Measurements from ENCODE around the gene AMIGO3. TPM values are rescaled to one million over a fixed set of nuclear protein-coding genes. Genes with fewer than 3 reads are reported as not detected.
A peak's percentile ranks its signal among the peaks of the same experiment; 100 is the strongest.
"Not testable (repeated sequence)": the region's sequence is repeated elsewhere in the genome, so short reads cannot be mapped to it uniquely, and the experiment has no call there.

Gene AMIGO3
- total and polyA plus RNA-seq, 2 donors from 2014 or later: 0.73 TPM; not detected in 1

GRCh38 chr3:49685103-49685502 is 34.4 kb downstream of the AMIGO3 start:
- H3K27me3 ChIP-seq (ENCODE audit: control insufficient read depth, insufficient read depth, low read length); H3K9ac ChIP-seq (ENCODE audit: low read length in 3 of 3); intact Hi-C loops (cut with DNase I); DNase-seq; H3K27ac ChIP-seq (ENCODE audit: low read depth in 2 of 2, low read length in 2 of 2); FAIRE-seq; H3K4me3 ChIP-seq (ENCODE audit: low read length in 3 of 3); H3K9me3 ChIP-seq (ENCODE audit: control insufficient read depth in 2 of 3, insufficient read depth in 1 of 3, low read length in 3 of 3): not testable (repeated sequence)
- Histone ChIP-seq H3K4me1 (ENCODE audit: control insufficient read depth in 2 of 3, insufficient read depth in 2 of 3, low read depth in 1 of 3, low read length in 3 of 3) (peaks cover 0 to 38% (median 24%) of the 10 kb centered on the region in 3 donors), H3K36me3 (ENCODE audit: control insufficient read depth in 2 of 3, insufficient read depth in 3 of 3, low read length in 3 of 3) (peaks cover 0 to 34% (median 15%) of the 10 kb centered on the region in 3 donors)

- H3K9ac ChIP-seq (ENCODE audit: low read length in 3 of 3); H3K9me3 ChIP-seq (ENCODE audit: control insufficient read depth in 2 of 3, insufficient read depth in 1 of 3, low read length in 3 of 3); FAIRE-seq; H3K4me3 ChIP-seq (ENCODE audit: low read length in 3 of 3); H3K27me3 ChIP-seq (ENCODE audit: control insufficient read depth, insufficient read depth, low read length); DNase-seq; H3K27ac ChIP-seq (ENCODE audit: low read depth in 2 of 2, low read length in 2 of 2); intact Hi-C loops (cut with DNase I): not testable (repeated sequence)
- H3K4me1 ChIP-seq (ENCODE audit: control insufficient read depth in 2 of 3, insufficient read depth in 2 of 3, low read depth in 1 of 3, low read length in 3 of 3): peaks cover 0 to 34% (median 24%) of the 10 kb centered on the region in 3 donors
- peaks cover 0 to 41% (median 20%) of the 10 kb centered on the region in 3 donors for H3K36me3 ChIP-seq (ENCODE audit: control insufficient read depth in 2 of 3, insufficient read depth in 3 of 3, low read length in 3 of 3)
Observed at GRCh38 chr3:49684453-49684852, 35.0 kb downstream of the AMIGO3 start.

GRCh38 chr3:49683162-49683561 is 36.3 kb downstream of the AMIGO3 start:
- no peak for FAIRE-seq

GRCh38 chr3:49681543-49681942 is 37.9 kb downstream of the AMIGO3 start:
- H3K36me3 ChIP-seq (ENCODE audit: control insufficient read depth in 2 of 3, insufficient read depth in 3 of 3, low read length in 3 of 3): peaks cover 2 to 70% (median 29%) of the 10 kb centered on the region in 3 donors
- FAIRE-seq: no peak
- intact Hi-C loops (cut with DNase I): no loop called here
- no peak overlapping the region for H3K4me3 ChIP-seq (ENCODE audit: low read length in 3 of 3)
- no peak for DNase-seq
- no peak overlapping the region for H3K27ac ChIP-seq (ENCODE audit: low read depth in 2 of 2, low read length in 2 of 2)
- no peaks in the 10 kb centered on the region for H3K27me3 ChIP-seq (ENCODE audit: control insufficient read depth, insufficient read depth, low read length)
- no peaks in the 10 kb centered on the region for H3K9me3 ChIP-seq (ENCODE audit: control insufficient read depth in 2 of 3, insufficient read depth in 1 of 3, low read length in 3 of 3)
- H3K9ac ChIP-seq (ENCODE audit: low read length in 3 of 3): no peak overlapping the region
- TF ChIP-seq CTCF (IDR thresholded peaks at IDR 0.05; ENCODE audit: borderline replicate concordance, extremely low read depth, insufficient read depth): no peak
- H3K4me1 ChIP-seq (ENCODE audit: control insufficient read depth in 2 of 3, insufficient read depth in 2 of 3, low read depth in 1 of 3, low read length in 3 of 3): peaks cover 0 to 34% (median 32%) of the 10 kb centered on the region in 3 donors

More at GRCh38 chr3:49683162-49683561, 36.3 kb downstream of the AMIGO3 start:
- peaks cover 0 to 54% (median 24%) of the 10 kb centered on the region in 3 donors for H3K36me3 ChIP-seq (ENCODE audit: control insufficient read depth in 2 of 3, insufficient read depth in 3 of 3, low read length in 3 of 3)
- peak overlapping the region; percentile 27 to 36 for H3K27ac ChIP-seq (ENCODE audit: low read depth in 2 of 2, low read length in 2 of 2)
- no peaks in the 10 kb centered on the region for H3K27me3 ChIP-seq (ENCODE audit: control insufficient read depth, insufficient read depth, low read length)
- no peaks in the 10 kb centered on the region for H3K9me3 ChIP-seq (ENCODE audit: control insufficient read depth in 2 of 3, insufficient read depth in 1 of 3, low read length in 3 of 3)
- TF ChIP-seq CTCF (IDR thresholded peaks at IDR 0.05; ENCODE audit: borderline replicate concordance, extremely low read depth, insufficient read depth): no peak
- intact Hi-C loops (cut with DNase I): no loop called here
- peaks cover 0 to 30% (median 20%) of the 10 kb centered on the region in 3 donors for H3K4me1 ChIP-seq (ENCODE audit: control insufficient read depth in 2 of 3, insufficient read depth in 2 of 3, low read depth in 1 of 3, low read length in 3 of 3)
- peak in 3 of 5 donors; percentile 37 to 66 (median 39) for DNase-seq
- H3K4me3 ChIP-seq (ENCODE audit: low read length in 3 of 3): no peak overlapping the region
- no peak overlapping the region for H3K9ac ChIP-seq (ENCODE audit: low read length in 3 of 3)

Data from kidney (tissue), 14 donors.